Gastroesophageal sphincter (tissue), 3 donors: ENCODE measurements around the gene PLA2G4A.

Experiments used
- POLR2A ChIP-seq, 2 donors: fragments of 450-650 bp; IDR thresholded peaks; one replicate each; pipeline ENCODE4 v1.6.1; 2017; ENCODE audit warnings: antibody characterized with exemption in 2 of 2, mild to moderate bottlenecking in 2 of 2, moderate library complexity in 1 of 2
- TF ChIP-seq, protein P1 (sequence below), 4 experiments: fragments of 200-600 bp in 2 of 4; fragments of 450-650 bp in 2 of 4; sonication (generic) in 1 of 4; IDR thresholded peaks; one replicate each; pipeline ENCODE4 v1.5.1; 2017 to 2019; ENCODE audit warnings: antibody characterized with exemption in 4 of 4, mild to moderate bottlenecking in 2 of 4, moderate library complexity in 2 of 4

DNA sequence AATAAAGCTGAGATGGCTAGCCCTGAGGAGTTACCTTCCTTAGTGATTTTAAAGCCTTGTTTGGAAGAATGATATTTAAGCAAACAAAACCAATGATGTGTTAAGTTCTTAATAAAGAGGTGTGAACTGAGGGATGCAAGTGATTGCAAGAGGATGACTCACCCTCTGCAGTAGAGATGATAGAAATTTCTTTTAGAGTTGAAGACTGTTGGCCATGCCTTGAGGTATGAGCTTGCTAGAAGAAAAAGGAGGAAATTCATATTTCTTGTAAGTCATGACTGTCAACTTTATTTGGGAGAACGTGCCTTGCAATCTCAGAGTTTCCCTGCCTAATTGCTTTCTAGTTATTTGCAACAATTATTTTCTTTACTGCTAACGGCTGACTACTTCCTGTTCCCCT, 94.7 kb downstream of the PLA2G4A start:
- TF ChIP-seq POLR2A (IDR thresholded peaks at IDR 0.05): no peak
- TF ChIP-seq, protein P1, sequence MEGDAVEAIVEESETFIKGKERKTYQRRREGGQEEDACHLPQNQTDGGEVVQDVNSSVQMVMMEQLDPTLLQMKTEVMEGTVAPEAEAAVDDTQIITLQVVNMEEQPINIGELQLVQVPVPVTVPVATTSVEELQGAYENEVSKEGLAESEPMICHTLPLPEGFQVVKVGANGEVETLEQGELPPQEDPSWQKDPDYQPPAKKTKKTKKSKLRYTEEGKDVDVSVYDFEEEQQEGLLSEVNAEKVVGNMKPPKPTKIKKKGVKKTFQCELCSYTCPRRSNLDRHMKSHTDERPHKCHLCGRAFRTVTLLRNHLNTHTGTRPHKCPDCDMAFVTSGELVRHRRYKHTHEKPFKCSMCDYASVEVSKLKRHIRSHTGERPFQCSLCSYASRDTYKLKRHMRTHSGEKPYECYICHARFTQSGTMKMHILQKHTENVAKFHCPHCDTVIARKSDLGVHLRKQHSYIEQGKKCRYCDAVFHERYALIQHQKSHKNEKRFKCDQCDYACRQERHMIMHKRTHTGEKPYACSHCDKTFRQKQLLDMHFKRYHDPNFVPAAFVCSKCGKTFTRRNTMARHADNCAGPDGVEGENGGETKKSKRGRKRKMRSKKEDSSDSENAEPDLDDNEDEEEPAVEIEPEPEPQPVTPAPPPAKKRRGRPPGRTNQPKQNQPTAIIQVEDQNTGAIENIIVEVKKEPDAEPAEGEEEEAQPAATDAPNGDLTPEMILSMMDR (IDR thresholded peaks at IDR 0.05): no peak
